ENCODE measurements around the gene TRAK2.

DNA sequence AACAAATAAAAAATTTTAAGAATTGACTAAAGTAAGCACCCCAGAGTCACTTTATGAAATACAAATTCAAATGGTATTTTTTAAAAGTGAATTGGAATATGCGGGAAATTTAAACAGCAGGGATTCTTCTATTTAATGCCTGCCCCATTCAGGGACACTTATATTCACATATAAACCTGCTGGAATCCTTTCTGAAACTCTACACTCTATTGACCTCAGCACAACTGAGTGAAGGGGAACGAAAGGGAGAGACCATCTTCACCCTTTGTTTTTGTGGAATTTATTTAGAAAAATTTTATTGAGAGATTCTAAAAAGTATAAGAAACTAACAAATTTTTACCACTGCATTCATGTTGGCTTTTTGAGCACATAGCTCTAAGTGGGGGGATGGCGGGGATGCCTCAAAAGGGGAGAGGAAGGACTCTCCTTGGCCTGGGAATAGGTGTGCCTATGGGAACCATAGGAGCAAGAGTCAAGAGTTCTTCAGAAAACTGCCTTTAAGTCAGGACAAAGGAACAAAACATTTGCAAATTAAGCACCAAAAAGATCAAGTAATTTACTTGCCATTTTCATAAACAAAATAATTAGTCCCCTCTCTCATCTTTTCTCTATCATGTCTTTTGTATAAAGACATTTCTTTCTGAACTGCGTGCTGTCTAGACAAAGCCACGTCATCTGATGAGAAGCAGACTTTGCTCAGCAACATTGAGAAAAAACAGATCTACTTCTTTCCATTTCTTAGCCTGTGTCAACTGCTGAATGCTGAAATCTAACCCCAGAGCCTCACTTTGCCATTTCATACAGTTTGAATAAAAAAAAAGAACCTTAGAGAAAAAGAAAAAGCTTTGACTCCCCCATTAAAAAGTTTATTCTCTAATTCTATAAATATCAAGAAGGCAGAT lies 72.5 kb downstream of the TRAK2 start:
- no peak for TF ChIP-seq POLR2A (IDR thresholded peaks at IDR 0.05)
- peak; percentile 84 to 97 (median 86) for TF ChIP-seq POLR2AphosphoS5 (IDR thresholded peaks at IDR 0.05)
